Endothelial cell (in vitro differentiated cells): ENCODE results near the gene EBF3. TPM values are rescaled to one million over a fixed set of nuclear protein-coding genes. Genes with fewer than 3 reads are reported as not detected.
A peak's percentile ranks its signal among the peaks of the same experiment; 100 is the strongest.

Experiments
- DNase-seq: peaks from one replicate; pipeline ENCODE4 v3.0.0; 2021; ENCODE audit warnings: low spot score
- H3K27ac Mint-ChIP-seq: one replicate; pipeline ENCODE4 v1.8.0; 2021; ENCODE audit warnings: mixed read lengths, inconsistent platforms; ENCODE audit not compliant: unreplicated experiment
- H3K27me3 Mint-ChIP-seq: one replicate; pipeline ENCODE4 v1.8.0; 2021; ENCODE audit warnings: mild to moderate bottlenecking, moderate library complexity, mixed read lengths, inconsistent platforms; ENCODE audit not compliant: unreplicated experiment
- H3K36me3 Mint-ChIP-seq: one replicate; pipeline ENCODE4 v1.8.0; 2021; ENCODE audit warnings: mild to moderate bottlenecking, low read depth, mixed read lengths, inconsistent platforms; ENCODE audit not compliant: unreplicated experiment
- H3K4me1 Mint-ChIP-seq: one replicate; pipeline ENCODE4 v1.8.0; 2021; ENCODE audit warnings: mild to moderate bottlenecking, mixed read lengths, inconsistent platforms; ENCODE audit not compliant: unreplicated experiment
- H3K4me3 Mint-ChIP-seq: one replicate; pipeline ENCODE4 v1.8.0; 2021; ENCODE audit warnings: mild to moderate bottlenecking, mixed read lengths, inconsistent platforms; ENCODE audit not compliant: unreplicated experiment
- H3K9me3 Mint-ChIP-seq: one replicate; pipeline ENCODE4 v1.8.0; 2021; ENCODE audit warnings: mixed read lengths, inconsistent platforms; ENCODE audit not compliant: unreplicated experiment
- total RNA-seq: library from RNA; stranded (reverse); fragmentation: NEBNext Ultra II Directional; extraction: Animal tissue kit (Norgen Biotek cat#: 25700); gene quantifications from one replicate; pipeline ENCODE4 v1.2.1, GENCODE V29; 2021; ENCODE audit not compliant: unreplicated experiment
- TF ChIP-seq, protein P1 (sequence below): fragments of 200-600 bp; sonication (generic); IDR thresholded peaks from one replicate; pipeline ENCODE4 v1.5.0; 2021; ENCODE audit warnings: antibody characterized with exemption; ENCODE audit not compliant: unreplicated experiment

The EBF3 gene
- total RNA-seq, 1 donor from 2014 or later = 1.3 TPM

DNA sequence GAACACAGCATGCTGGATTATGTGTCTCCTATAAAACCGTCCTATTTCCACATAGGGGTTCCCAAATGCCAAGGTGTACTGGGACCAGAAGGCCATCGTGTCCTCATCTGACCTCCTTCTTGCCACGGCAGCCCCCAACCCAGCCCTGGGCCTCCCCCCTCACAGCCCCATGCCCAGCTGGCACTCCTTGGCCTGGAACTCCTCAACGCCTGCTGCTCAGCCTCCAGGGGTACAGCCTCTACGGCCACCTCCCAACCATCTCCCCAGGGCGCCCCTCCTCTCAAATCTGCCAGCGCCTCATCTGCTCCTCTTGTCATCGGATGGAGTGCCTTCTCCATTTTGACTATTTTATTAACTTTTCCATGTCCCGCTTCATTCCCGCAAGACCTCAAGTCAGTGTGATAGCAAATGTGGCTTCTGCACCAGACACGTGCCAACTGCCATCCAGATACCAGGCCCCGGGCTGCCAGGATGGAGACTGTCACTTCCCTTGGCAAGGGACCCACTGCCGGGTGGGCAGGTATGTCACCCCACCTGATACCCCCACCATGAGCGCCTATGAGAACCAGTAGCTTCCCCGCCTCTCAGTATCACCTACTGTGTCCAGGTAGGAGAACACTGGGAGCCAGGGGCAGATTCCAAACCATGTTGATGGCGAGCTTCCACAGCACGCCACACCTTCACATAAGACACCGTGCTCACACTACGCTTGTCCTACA lies 106.7 kb downstream of the EBF3 start:
- no peak overlapping the region for H3K27ac Mint-ChIP-seq
- TF ChIP-seq, protein P1, sequence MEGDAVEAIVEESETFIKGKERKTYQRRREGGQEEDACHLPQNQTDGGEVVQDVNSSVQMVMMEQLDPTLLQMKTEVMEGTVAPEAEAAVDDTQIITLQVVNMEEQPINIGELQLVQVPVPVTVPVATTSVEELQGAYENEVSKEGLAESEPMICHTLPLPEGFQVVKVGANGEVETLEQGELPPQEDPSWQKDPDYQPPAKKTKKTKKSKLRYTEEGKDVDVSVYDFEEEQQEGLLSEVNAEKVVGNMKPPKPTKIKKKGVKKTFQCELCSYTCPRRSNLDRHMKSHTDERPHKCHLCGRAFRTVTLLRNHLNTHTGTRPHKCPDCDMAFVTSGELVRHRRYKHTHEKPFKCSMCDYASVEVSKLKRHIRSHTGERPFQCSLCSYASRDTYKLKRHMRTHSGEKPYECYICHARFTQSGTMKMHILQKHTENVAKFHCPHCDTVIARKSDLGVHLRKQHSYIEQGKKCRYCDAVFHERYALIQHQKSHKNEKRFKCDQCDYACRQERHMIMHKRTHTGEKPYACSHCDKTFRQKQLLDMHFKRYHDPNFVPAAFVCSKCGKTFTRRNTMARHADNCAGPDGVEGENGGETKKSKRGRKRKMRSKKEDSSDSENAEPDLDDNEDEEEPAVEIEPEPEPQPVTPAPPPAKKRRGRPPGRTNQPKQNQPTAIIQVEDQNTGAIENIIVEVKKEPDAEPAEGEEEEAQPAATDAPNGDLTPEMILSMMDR = no peak
- H3K36me3 Mint-ChIP-seq = no peaks in the 10 kb centered on the region
- H3K4me3 Mint-ChIP-seq = no peak overlapping the region
- H3K4me1 Mint-ChIP-seq = peaks cover 7% of the 10 kb centered on the region
- no peaks in the 10 kb centered on the region for H3K9me3 Mint-ChIP-seq
- H3K27me3 Mint-ChIP-seq = peaks cover 2% of the 10 kb centered on the region
- no peak for DNase-seq

DNA sequence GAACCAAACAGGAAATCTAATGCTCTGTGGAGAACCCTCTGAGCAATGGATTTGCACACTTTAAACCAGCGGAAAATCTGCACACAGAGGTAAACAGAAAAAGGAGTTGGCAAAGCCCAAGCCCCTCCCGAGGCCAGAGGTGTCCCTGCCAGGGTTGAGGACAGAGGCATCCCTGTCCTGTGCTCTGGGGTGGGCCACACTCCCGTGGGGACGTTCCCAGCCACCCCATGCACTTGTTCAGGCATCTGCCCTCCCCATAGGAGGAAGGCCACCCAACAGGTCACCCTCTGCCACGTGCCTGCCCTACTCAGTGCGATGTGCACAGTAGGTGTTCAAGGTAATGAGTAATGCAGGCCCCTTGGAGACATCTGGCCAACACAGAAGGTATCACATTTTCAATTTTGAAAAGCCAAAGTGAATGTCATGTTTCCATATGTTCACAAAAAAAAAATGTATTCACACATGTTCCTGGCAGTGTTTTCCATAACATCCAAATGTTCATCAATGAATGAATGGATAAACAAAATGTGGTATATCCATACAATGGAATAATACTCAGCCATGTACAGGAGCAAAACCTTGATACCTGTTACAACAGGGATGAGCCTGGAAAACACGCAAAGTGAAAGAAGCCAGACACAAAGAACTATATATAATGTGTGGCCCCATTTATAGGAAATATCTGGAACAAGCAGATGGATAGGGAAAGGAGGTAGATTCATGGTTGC lies 108.1 kb downstream of the EBF3 start:
- no peak overlapping the region for H3K27ac Mint-ChIP-seq
- H3K36me3 Mint-ChIP-seq = no peaks in the 10 kb centered on the region
- no peak for DNase-seq
- peaks cover 7% of the 10 kb centered on the region for H3K4me1 Mint-ChIP-seq
- H3K4me3 Mint-ChIP-seq = peak overlapping the region; percentile 21
- TF ChIP-seq, protein P1 = no peak
- peaks cover 2% of the 10 kb centered on the region for H3K27me3 Mint-ChIP-seq
- H3K9me3 Mint-ChIP-seq = no peaks in the 10 kb centered on the region

DNA sequence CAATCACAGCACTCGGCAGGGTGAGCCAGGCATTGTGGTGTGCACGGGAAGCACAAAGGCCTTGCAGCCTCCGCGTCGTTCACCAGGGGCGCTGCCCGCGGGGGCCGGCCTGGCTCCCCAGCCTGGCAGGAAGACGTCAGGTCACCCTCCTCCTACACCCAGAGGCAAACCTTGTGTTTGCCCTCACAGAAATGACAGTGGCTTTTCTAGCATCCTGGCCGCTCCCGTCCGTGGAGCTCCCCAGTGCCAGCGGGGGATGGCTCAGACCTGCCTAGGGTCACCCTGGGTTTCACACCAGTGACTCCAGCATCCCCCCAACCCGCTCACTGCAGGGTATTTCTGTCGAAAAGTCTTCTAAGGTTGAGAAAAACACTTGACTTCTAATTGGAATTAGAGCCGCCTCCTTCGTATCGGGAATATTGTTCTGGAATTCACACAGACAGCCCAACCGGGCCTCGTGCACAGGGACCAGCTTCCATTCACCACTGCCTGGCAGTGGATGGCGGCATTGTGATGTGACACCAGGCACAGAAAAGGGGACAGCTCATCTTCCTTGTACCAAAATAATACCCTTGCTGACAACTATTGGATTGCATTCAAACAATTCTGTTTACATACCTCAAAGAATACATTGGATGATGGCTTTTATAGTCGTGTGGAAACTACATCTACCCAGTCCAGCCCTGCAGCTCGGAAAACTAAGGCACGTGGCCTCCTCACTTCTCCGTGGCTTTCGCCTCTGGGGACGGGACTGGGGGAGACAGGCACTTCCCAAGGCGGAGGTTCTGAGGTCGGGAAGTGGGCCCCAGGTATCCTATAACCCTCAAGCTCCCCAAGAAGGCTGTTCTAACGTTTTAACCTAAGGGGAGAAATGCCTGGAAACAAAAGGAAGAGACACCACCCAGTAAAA lies 109.0 kb downstream of the EBF3 start:
- peaks cover 2% of the 10 kb centered on the region for H3K27me3 Mint-ChIP-seq
- no peak overlapping the region for H3K27ac Mint-ChIP-seq
- TF ChIP-seq, protein P1 = no peak
- DNase-seq = no peak
- H3K36me3 Mint-ChIP-seq = no peaks in the 10 kb centered on the region
- H3K9me3 Mint-ChIP-seq = no peaks in the 10 kb centered on the region
- no peak overlapping the region for H3K4me3 Mint-ChIP-seq
- peaks cover 7% of the 10 kb centered on the region for H3K4me1 Mint-ChIP-seq

DNA sequence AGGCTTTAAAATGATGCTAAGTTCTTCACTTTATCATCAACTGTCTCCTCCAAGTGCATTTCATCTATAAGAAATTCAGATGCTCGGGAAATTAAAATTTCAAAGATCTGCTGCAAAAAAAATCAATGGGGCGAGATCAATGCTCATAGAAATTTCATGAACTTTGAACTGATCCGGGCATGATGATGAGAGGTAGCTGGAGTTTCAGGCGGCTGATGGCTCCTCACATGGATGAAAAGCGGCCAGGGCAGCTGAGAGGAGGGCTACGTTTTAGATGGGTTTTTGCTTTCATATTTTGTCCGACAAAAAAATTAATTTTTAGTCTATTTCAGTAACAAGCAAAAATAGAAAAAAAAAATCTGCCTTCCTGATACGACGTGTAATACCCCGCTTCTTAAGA lies 109.9 kb downstream of the EBF3 start:
- Mint-ChIP-seq H3K4me3 (no peak overlapping the region), H3K4me1 (peaks cover 7% of the 10 kb centered on the region), H3K27me3 (peaks cover 2% of the 10 kb centered on the region), H3K9me3 (no peaks in the 10 kb centered on the region), H3K36me3 (no peaks in the 10 kb centered on the region), H3K27ac (no peak overlapping the region)
- TF ChIP-seq, protein P1 = no peak
- DNase-seq = no peak
